Astrocyte (in vitro differentiated cells and primary cell): ENCODE data around the gene ABCC3. TPM values are rescaled to one million over a fixed set of nuclear protein-coding genes. Genes with fewer than 3 reads are reported as not detected.

ENCODE experiments used
- DNase-seq: peaks from one replicate; pipeline ENCODE4 v3.0.0-alpha.2; 2010; ENCODE audit warnings: low read depth
- FAIRE-seq: peaks from 2 replicates; lab custom pipeline; 2011; peaks lifted over from hg19 to GRCh38; lab: Jason Lieb, UNC
- H2AFZ ChIP-seq: 2 replicates; pipeline ENCODE4 v1.6.0; 2012; ENCODE audit warnings: low read depth, low read length, inconsistent platforms
- H3K27ac ChIP-seq: 2 replicates; pipeline ENCODE4 v1.5.1; 2011; ENCODE audit warnings: low read depth, low read length, inconsistent platforms
- H3K27me3 ChIP-seq: 2 replicates; pipeline ENCODE4 v1.6.0; 2011; ENCODE audit warnings: low read length, inconsistent platforms; ENCODE audit not compliant: insufficient read depth
- H3K36me3 ChIP-seq: 2 replicates; pipeline ENCODE4 v1.5.1; 2011; ENCODE audit warnings: low read length, inconsistent platforms; ENCODE audit not compliant: insufficient read depth
- H3K4me1 ChIP-seq: 2 replicates; pipeline ENCODE4 v1.5.1; 2011; ENCODE audit warnings: low read length, inconsistent platforms; ENCODE audit not compliant: insufficient read depth
- H3K4me2 ChIP-seq: 2 replicates; pipeline ENCODE4 v1.6.0; 2012; ENCODE audit warnings: low read length, inconsistent platforms
- H3K4me3 ChIP-seq: 2 replicates; pipeline ENCODE4 v1.5.1; 2011; ENCODE audit warnings: low read depth, mild to moderate bottlenecking, low read length, inconsistent platforms; ENCODE audit not compliant: insufficient read depth
- H3K79me2 ChIP-seq: 2 replicates; pipeline ENCODE4 v1.6.0; 2012; ENCODE audit warnings: mild to moderate bottlenecking, low read length, inconsistent platforms; ENCODE audit not compliant: insufficient read depth
- H3K9ac ChIP-seq: 2 replicates; pipeline ENCODE4 v1.6.0; 2012; ENCODE audit warnings: mild to moderate bottlenecking, low read length, inconsistent platforms
- H3K9me3 ChIP-seq: 2 replicates; pipeline ENCODE4 v1.5.1; 2012; ENCODE audit warnings: low read depth, mild to moderate bottlenecking, low read length, inconsistent platforms; ENCODE audit not compliant: insufficient read depth
- H4K20me1 ChIP-seq: 2 replicates; pipeline ENCODE4 v1.6.0; 2012; ENCODE audit warnings: low read length, inconsistent platforms; ENCODE audit not compliant: insufficient read depth
- H3K27ac Mint-ChIP-seq: one replicate; pipeline ENCODE4 v1.8.0; 2021; ENCODE audit warnings: mild to moderate bottlenecking, mixed read lengths; ENCODE audit not compliant: unreplicated experiment
- H3K27me3 Mint-ChIP-seq: one replicate; pipeline ENCODE4 v1.8.0; 2021; ENCODE audit warnings: low read depth, mixed read lengths; ENCODE audit not compliant: unreplicated experiment
- H3K36me3 Mint-ChIP-seq: one replicate; pipeline ENCODE4 v1.8.0; 2021; ENCODE audit warnings: low read depth, mixed read lengths; ENCODE audit not compliant: unreplicated experiment
- H3K4me1 Mint-ChIP-seq: one replicate; pipeline ENCODE4 v1.8.0; 2021; ENCODE audit warnings: low read depth, mixed read lengths; ENCODE audit not compliant: unreplicated experiment
- H3K4me3 Mint-ChIP-seq: one replicate; pipeline ENCODE4 v1.8.0; 2021; ENCODE audit warnings: mild to moderate bottlenecking, moderate library complexity, mixed read lengths; ENCODE audit not compliant: unreplicated experiment
- H3K9me3 Mint-ChIP-seq: one replicate; pipeline ENCODE4 v1.8.0; 2021; ENCODE audit warnings: mild to moderate bottlenecking, mixed read lengths; ENCODE audit not compliant: unreplicated experiment
- CTCF ChIP-seq: IDR thresholded peaks from 2 replicates; pipeline ENCODE4 v1.5.1; 2011; ENCODE audit warnings: low read depth, mild to moderate bottlenecking, inconsistent platforms, low read length, moderate library complexity; ENCODE audit not compliant: insufficient read depth
- EZH2 ChIP-seq: IDR thresholded peaks from 2 replicates; pipeline ENCODE4 v1.6.1; 2012; ENCODE audit warnings: mild to moderate bottlenecking, low read length, inconsistent platforms; ENCODE audit not compliant: insufficient read depth
- total RNA-seq: library from RNA; stranded (reverse); gene quantifications from 2 replicates; pipeline ENCODE4 v1.2.1, GENCODE V29; 2021

The ABCC3 gene
- total RNA-seq, 1 donor from 2014 or later: 0.41 TPM

GRCh38 chr17:50618941-50619340 is 15.7 kb upstream of the ABCC3 start:
- Mint-ChIP-seq H3K9me3 (no peaks in the 10 kb centered on the region), H3K4me1 (peaks cover 17% of the 10 kb centered on the region), H3K36me3 (no peaks in the 10 kb centered on the region), H3K27ac (no peak overlapping the region), H3K27me3 (peaks cover 34% of the 10 kb centered on the region), H3K4me3 (no peak overlapping the region)
- Histone ChIP-seq H3K9ac (no peak overlapping the region), H3K27ac (no peak overlapping the region), H3K4me1 (no peaks in the 10 kb centered on the region), H3K9me3 (no peaks in the 10 kb centered on the region), H4K20me1 (no peaks in the 10 kb centered on the region), H3K79me2 (no peaks in the 10 kb centered on the region), H3K4me3 (no peak overlapping the region), H3K27me3 (peaks cover 3% of the 10 kb centered on the region), H2AFZ (no peak overlapping the region), H3K4me2 (no peak overlapping the region), H3K36me3 (no peaks in the 10 kb centered on the region)
- no peak for FAIRE-seq
- no peak for TF ChIP-seq EZH2
- no peak for TF ChIP-seq CTCF
- no peak for DNase-seq

- FAIRE-seq (no peak), DNase-seq (no peak)
- H3K4me3 ChIP-seq: no peak overlapping the region
- Mint-ChIP-seq H3K9me3 (no peaks in the 10 kb centered on the region), H3K4me1 (peaks cover 15% of the 10 kb centered on the region), H3K36me3 (no peaks in the 10 kb centered on the region), H3K27me3 (peaks cover 32% of the 10 kb centered on the region), H3K27ac (peak overlapping the region; percentile 47), H3K4me3 (no peak overlapping the region)
- H3K9me3 ChIP-seq: no peaks in the 10 kb centered on the region
- H4K20me1 ChIP-seq: no peaks in the 10 kb centered on the region
- no peaks in the 10 kb centered on the region for H3K4me1 ChIP-seq
- no peak overlapping the region for H3K9ac ChIP-seq
- no peak overlapping the region for H2AFZ ChIP-seq
- no peaks in the 10 kb centered on the region for H3K36me3 ChIP-seq
- H3K4me2 ChIP-seq: no peak overlapping the region
- peaks cover 3% of the 10 kb centered on the region for H3K27me3 ChIP-seq
- TF ChIP-seq CTCF (no peak), EZH2 (no peak)
- H3K79me2 ChIP-seq: no peaks in the 10 kb centered on the region
- no peak overlapping the region for H3K27ac ChIP-seq
Measured at GRCh38 chr17:50619489-50619888, 15.2 kb upstream of the ABCC3 start.

- no peak for TF ChIP-seq EZH2
- no peak for TF ChIP-seq CTCF
- H3K9me3 Mint-ChIP-seq: no peaks in the 10 kb centered on the region
- no peaks in the 10 kb centered on the region for H3K36me3 Mint-ChIP-seq
- H3K4me3 Mint-ChIP-seq: no peak overlapping the region
- Histone ChIP-seq H4K20me1 (no peaks in the 10 kb centered on the region), H2AFZ (no peak overlapping the region), H3K4me1 (no peaks in the 10 kb centered on the region), H3K9me3 (no peaks in the 10 kb centered on the region), H3K4me3 (no peak overlapping the region), H3K4me2 (no peak overlapping the region), H3K36me3 (no peaks in the 10 kb centered on the region), H3K79me2 (no peaks in the 10 kb centered on the region), H3K9ac (no peak overlapping the region), H3K27me3 (peaks cover 3% of the 10 kb centered on the region), H3K27ac (no peak overlapping the region)
- H3K27ac Mint-ChIP-seq: no peak overlapping the region
- peaks cover 15% of the 10 kb centered on the region for H3K4me1 Mint-ChIP-seq
- peaks cover 39% of the 10 kb centered on the region for H3K27me3 Mint-ChIP-seq
- no peak for DNase-seq
- FAIRE-seq: no peak
Measured at GRCh38 chr17:50620237-50620636, 14.4 kb upstream of the ABCC3 start.
